HG03432 (cell line): ENCODE data around the gene TNNI3.
"Not testable (repeated sequence)": the region's sequence is repeated elsewhere in the genome, so short reads cannot be mapped to it uniquely, and the experiment has no call there.

Source experiments
- ATAC-seq: cut with Tn5 transposase; IDR thresholded peaks from one replicate; pipeline ENCODE4 v1.9.1; 2021; ENCODE audit warnings: mild to moderate bottlenecking, moderate library complexity; ENCODE audit not compliant: unreplicated experiment

Gene TNNI3

GRCh38 chr19:55173186-55173713 lies 15.7 kb upstream of the TNNI3 start:
- no peak for ATAC-seq

- no peak for ATAC-seq
Measured at GRCh38 chr19:55172741-55173140, 15.2 kb upstream of the TNNI3 start.

GRCh38 chr19:55172318-55172717 lies 14.8 kb upstream of the TNNI3 start:
- ATAC-seq, result not testable (repeated sequence)

GRCh38 chr19:55171440-55171839 lies 13.9 kb upstream of the TNNI3 start:
- no peak for ATAC-seq

- ATAC-seq, result no peak
Measured at GRCh38 chr19:55169136-55169535, 11.6 kb upstream of the TNNI3 start.

GRCh38 chr19:55166530-55167268 lies 9.2 kb upstream of the TNNI3 start, which contains the start of gene DNAAF3:
DNAAF3 (minus strand) TSS chr19:55166613; CDS start chr19:55166413, 200 bp downstream.
- ATAC-seq, result peak; percentile 69

- no peak for ATAC-seq
Measured at GRCh38 chr19:55165952-55166529, 8.5 kb upstream of the TNNI3 start.

- ATAC-seq, result no peak
Measured at GRCh38 chr19:55161571-55162322, 4.2 kb upstream of the TNNI3 start.

GRCh38 chr19:55160986-55161365 lies 3.4 kb upstream of the TNNI3 start:
- no peak for ATAC-seq

- peak; percentile 78 for ATAC-seq
Measured at GRCh38 chr19:55160128-55160985, 2.8 kb upstream of the TNNI3 start.

GRCh38 chr19:55158848-55159749 lies 1.6 kb upstream of the TNNI3 start:
- ATAC-seq, result no peak

- no peak for ATAC-seq
Measured at GRCh38 chr19:55158423-55158822, 891 bp upstream of the TNNI3 start.

GRCh38 chr19:55156202-55157063 lies 1.1 kb downstream of the TNNI3 start:
- ATAC-seq, result no peak

- not testable (repeated sequence) for ATAC-seq
Measured at GRCh38 chr19:55155784-55156183, 1.7 kb downstream of the TNNI3 start.

GRCh38 chr19:55153652-55154264 lies 3.8 kb downstream of the TNNI3 start:
- ATAC-seq, result no peak

GRCh38 chr19:55152017-55152416 lies 5.5 kb downstream of the TNNI3 start:
- ATAC-seq, result no peak

- no peak for ATAC-seq
Measured at GRCh38 chr19:55149078-55150003, 8.2 kb downstream of the TNNI3 start, which contains the start of gene TNNT1. TNNT1 (minus strand) TSS chr19:55149206; CDS start chr19:55147157, 2,049 bp downstream.
